GM19099 (cell line): Measurements from ENCODE around the gene BCCIP.

Experiments used
- POLR2A ChIP-seq: IDR thresholded peaks from 3 replicates; pipeline ENCODE4 v1.6.1; 2011; ENCODE audit warnings: low read depth; ENCODE audit not compliant: insufficient read length; ENCODE audit errors: extremely low read depth

The BCCIP gene

DNA sequence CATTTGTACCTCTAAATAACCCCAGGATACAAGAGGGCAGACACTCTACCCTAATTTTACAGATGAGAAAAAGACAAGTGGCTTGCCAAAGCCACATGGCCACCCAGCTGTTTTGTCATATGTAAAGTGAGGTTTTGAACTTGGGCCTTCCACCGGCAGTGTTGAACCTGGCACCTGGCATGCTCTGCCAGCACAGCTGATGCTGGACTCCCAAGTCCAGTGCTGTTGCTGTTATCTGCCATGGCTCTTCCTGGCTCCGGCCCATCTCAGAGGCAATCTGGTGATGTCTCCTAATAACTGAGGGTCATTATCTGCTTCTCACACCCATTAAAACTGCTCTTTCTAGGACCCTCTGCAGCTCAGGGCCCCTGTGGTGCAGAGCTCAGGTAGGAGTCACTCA lies 25.0 kb downstream of the BCCIP start:
- TF ChIP-seq POLR2A: no peak

DNA sequence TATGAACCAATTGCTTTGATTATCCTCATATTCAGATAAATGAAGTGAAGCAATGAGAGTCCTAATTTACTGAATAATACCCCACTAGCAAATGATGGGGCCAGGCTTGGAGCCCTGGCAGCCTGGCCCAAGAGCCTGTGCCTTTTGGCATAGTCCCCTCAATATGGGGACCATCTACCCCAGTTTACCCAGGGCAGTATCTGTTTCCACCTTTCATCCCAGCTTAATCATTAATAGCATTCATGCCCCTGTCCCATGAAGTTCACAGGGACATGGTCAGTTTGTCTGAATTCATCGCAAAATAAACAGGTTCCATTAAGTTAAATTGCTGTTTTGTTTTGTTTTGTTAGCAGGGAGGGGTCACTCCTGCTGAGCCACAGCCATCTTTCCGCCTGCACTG lies 25.5 kb downstream of the BCCIP start:
- no peak for TF ChIP-seq POLR2A

DNA sequence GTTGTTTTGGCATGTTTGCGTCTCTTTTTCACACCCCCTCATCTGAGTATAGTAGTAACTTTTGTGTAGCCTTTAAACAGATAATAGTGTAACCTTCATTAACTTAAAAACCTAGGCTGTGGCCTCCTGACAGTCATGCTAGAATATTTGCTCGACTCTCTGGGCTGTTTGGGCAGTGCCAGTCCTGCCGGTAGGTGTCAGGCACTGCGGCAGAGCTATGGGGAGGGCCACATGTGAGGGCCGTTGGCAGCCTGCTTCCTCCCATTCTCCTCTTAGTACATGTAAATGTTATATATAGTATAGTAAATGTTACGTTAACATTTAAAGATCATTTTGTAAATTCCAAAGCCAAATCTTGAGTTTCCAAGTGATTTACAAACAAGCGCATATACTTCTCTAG lies 26.1 kb downstream of the BCCIP start:
- TF ChIP-seq POLR2A: no peak

GRCh38 chr10:125850766-125851731 lies 27.7 kb downstream of the BCCIP start:
- TF ChIP-seq POLR2A: no peak

DNA sequence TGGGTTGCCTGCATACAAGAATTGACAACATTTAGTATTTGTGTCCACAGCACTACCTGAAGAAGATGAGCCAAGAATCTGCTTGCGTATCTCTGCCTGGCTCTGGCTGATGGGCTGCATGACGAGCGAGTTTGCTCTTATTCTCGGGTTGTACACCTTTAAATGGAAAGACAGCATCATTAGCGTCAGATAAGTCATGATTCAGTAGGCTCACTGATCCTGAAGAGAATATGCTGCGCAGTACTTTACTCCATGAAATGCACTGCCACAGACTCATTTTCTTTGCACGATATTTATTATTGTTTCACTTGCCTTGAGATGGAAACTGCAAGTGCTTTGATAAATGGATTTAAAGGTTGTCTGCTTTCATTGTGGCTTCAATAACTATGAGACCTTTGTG lies 29.1 kb downstream of the BCCIP start:
- no peak for TF ChIP-seq POLR2A

- no peak for TF ChIP-seq POLR2A
These were observed 33.9 kb downstream of the BCCIP start for GRCh38 chr10:125857185-125857760.

GRCh38 chr10:125859128-125859817 lies 35.9 kb downstream of the BCCIP start:
- no peak for TF ChIP-seq POLR2A

DNA sequence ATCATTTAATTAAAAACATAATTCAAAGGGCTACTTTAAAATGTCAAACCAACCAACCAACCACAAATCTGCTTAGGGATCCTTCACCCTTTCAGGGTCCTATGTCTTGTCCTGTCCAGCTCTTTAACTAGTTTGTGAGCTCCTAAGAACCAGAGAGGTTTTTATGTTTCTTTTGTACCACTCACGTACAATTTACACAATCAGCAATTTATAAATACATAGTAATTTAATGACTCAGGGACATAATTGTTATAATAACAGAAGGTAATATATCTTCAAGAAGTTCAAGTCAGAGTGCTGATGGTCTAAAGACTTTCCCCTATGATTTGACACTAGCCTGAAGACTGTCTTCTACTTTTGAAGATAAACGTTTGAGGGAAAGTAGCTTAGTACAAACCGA lies 41.8 kb downstream of the BCCIP start:
- no peak for TF ChIP-seq POLR2A

- TF ChIP-seq POLR2A: no peak
These were observed 43.2 kb downstream of the BCCIP start for GRCh38 chr10:125866421-125867029.

DNA sequence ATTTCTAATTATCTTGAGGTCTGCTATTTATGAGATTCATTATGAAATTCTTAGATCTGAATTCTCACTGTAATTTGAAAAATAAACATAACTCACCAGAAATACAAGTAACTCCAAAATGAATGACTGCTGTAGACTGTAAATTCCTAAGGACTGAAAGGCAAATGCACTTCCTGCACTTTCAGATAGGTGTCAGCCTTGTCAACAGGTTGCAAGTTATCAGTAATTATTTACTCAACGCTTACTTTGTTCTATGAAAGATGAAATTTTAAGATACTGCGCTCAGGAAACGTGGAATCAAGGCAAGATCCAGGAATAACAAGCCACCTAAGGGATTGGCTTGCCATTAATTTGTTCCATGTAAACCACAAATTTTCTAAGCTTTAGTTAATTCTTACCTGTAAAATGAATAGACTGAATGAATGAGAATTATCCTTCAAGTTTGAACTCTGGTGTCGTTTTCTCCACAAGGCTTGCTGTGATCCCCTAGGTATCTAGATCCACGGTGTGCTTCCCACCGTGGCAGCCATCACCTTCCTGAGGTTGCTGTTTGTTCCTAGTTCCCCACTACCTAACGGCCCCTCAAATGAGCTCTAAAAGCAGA lies 45.1 kb downstream of the BCCIP start:
- no peak for TF ChIP-seq POLR2A

GRCh38 chr10:125871338-125871737 lies 48.0 kb downstream of the BCCIP start:
- TF ChIP-seq POLR2A: no peak

GRCh38 chr10:125878957-125879835 lies 55.9 kb downstream of the BCCIP start:
- no peak for TF ChIP-seq POLR2A

DNA sequence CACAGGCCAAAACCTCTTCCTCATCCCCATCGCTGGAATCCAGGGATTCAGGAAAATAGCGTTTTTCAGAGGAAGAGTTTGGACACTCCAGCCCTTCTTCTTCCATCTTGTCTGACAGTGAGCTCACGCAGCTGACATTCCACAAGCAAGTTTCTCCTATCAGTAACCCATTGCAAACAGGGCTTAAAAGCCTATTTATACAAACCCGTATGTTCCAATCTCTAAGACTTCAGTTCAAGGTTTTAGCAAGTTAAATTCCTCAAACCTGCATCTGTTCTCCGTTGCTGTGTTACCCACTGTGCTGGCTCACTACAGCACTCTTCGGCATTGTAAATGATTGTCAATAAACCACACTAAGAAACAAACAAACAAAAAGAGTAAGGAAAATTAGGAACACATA lies 57.4 kb downstream of the BCCIP start:
- no peak for TF ChIP-seq POLR2A

GRCh38 chr10:125881192-125881591 lies 57.8 kb downstream of the BCCIP start, which contains the start of gene DHX32:
DHX32 (minus strand) TSS chr10:125881292; CDS start chr10:125880824, 468 bp downstream.
- no peak for TF ChIP-seq POLR2A

DNA sequence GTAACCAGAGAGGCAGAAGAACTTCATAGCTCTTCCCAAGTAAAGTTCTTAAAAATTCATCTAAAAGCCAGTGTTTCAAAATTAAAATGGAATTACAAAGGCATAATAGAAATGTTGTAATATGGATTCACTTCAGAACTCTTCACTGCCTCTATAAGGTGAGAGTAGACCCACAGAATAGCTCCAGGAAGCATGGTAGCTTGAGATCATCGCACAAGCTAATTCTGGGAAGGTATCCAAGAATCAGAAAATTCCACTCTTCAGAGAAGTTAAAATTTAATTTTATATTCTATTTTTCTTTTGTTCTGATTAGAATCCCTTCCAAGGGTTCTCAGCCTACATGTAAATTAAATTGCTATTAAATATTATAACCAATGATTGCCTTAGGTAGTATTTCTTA lies 59.2 kb downstream of the BCCIP start:
- TF ChIP-seq POLR2A: no peak

- no peak for TF ChIP-seq POLR2A
These were observed 59.9 kb downstream of the BCCIP start for GRCh38 chr10:125883211-125883610.
